GM12865 (cell line): ENCODE results near the gene SYT7.

Experiments
- DNase-seq: peaks from one replicate; pipeline ENCODE4 v3.0.0; 2010; ENCODE audit warnings: low read depth
- H3K4me3 ChIP-seq: 2 replicates; pipeline ENCODE4 v1.5.1; 2011; ENCODE audit warnings: mild to moderate bottlenecking, low read depth, low read length, control low read depth
- CTCF ChIP-seq: IDR thresholded peaks from 2 replicates; pipeline ENCODE4 v1.5.1; 2011; ENCODE audit warnings: low read length, control low read depth, low read depth, inconsistent platforms; ENCODE audit not compliant: insufficient read depth; ENCODE audit errors: missing control alignments

The SYT7 gene

GRCh38 chr11:61607920-61608599 is 27.2 kb upstream of the SYT7 start:
- H3K4me3 ChIP-seq, result no peak overlapping the region
- no peak for TF ChIP-seq CTCF
- no peak for DNase-seq

- DNase-seq, result no peak
- no peak overlapping the region for H3K4me3 ChIP-seq
- no peak for TF ChIP-seq CTCF
Observed at GRCh38 chr11:61607426-61607825, 26.6 kb upstream of the SYT7 start.

- no peak for TF ChIP-seq CTCF
- H3K4me3 ChIP-seq, result no peak overlapping the region
- DNase-seq, result no peak
Observed at GRCh38 chr11:61603667-61604066, 22.8 kb upstream of the SYT7 start.

- no peak overlapping the region for H3K4me3 ChIP-seq
- DNase-seq, result no peak
- TF ChIP-seq CTCF, result no peak
Observed at GRCh38 chr11:61602775-61603569, 22.1 kb upstream of the SYT7 start.

- no peak for TF ChIP-seq CTCF
- no peak for DNase-seq
- H3K4me3 ChIP-seq, result no peak overlapping the region
Observed at GRCh38 chr11:61601512-61601911, 20.6 kb upstream of the SYT7 start.

- TF ChIP-seq CTCF, result no peak
- DNase-seq, result no peak
- H3K4me3 ChIP-seq, result no peak overlapping the region
Observed at GRCh38 chr11:61599968-61600710, 19.3 kb upstream of the SYT7 start.
